ENCODE results near the gene DGAT2.

DGAT2 gene

GRCh38 chr11:75811485-75811884 is 42.9 kb downstream of the DGAT2 start:
- TF ChIP-seq, protein P1, sequence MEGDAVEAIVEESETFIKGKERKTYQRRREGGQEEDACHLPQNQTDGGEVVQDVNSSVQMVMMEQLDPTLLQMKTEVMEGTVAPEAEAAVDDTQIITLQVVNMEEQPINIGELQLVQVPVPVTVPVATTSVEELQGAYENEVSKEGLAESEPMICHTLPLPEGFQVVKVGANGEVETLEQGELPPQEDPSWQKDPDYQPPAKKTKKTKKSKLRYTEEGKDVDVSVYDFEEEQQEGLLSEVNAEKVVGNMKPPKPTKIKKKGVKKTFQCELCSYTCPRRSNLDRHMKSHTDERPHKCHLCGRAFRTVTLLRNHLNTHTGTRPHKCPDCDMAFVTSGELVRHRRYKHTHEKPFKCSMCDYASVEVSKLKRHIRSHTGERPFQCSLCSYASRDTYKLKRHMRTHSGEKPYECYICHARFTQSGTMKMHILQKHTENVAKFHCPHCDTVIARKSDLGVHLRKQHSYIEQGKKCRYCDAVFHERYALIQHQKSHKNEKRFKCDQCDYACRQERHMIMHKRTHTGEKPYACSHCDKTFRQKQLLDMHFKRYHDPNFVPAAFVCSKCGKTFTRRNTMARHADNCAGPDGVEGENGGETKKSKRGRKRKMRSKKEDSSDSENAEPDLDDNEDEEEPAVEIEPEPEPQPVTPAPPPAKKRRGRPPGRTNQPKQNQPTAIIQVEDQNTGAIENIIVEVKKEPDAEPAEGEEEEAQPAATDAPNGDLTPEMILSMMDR (IDR thresholded peaks at IDR 0.05; ENCODE audit: low read length): no peak
- TF ChIP-seq EZH2 (IDR thresholded peaks at IDR 0.05; ENCODE audit: borderline replicate concordance, low read length): no peak
- 0 out of 2 replicates have a peak overlapping the region, but pooled peaks have one; percentile 27 for H2AFZ ChIP-seq (ENCODE audit: low read length)
- H3K27ac ChIP-seq (ENCODE audit: low read depth, low read length, poor library complexity, severe bottlenecking): no peak overlapping the region
- peaks cover 11% of the 10 kb centered on the region for H3K79me2 ChIP-seq (ENCODE audit: insufficient read depth, low read length)
- H3K27me3 ChIP-seq (ENCODE audit: insufficient read depth, low read length): no peaks in the 10 kb centered on the region; the same call in 1 of the 2 replicates
- no peak overlapping the region for H3K9ac ChIP-seq (ENCODE audit: low read length)
- H4K20me1 ChIP-seq (ENCODE audit: insufficient read depth, low read length): no peaks in the 10 kb centered on the region
- H3F3A ChIP-seq (ENCODE audit: insufficient read depth, low read length): no peaks in the 10 kb centered on the region
- H3K9me3 ChIP-seq (ENCODE audit: low read length): no peaks in the 10 kb centered on the region
- H3K36me3 ChIP-seq (ENCODE audit: insufficient read depth, low read length): no peaks in the 10 kb centered on the region
- H3K9me2 ChIP-seq (ENCODE audit: low read depth, low read length): no peaks in the 10 kb centered on the region
- peaks cover 29% of the 10 kb centered on the region for H3K4me1 ChIP-seq (ENCODE audit: insufficient read depth, low read length, severe bottlenecking)
- no peak overlapping the region for H3K4me3 ChIP-seq (ENCODE audit: low read depth, low read length, poor library complexity, severe bottlenecking)
- peak overlapping the region; percentile 15; the same call in 1 of the 2 replicates for H3K4me2 ChIP-seq (ENCODE audit: low read length)

- TF ChIP-seq EZH2 (IDR thresholded peaks at IDR 0.05; ENCODE audit: borderline replicate concordance, low read length): no peak
- TF ChIP-seq, protein P1 (IDR thresholded peaks at IDR 0.05; ENCODE audit: low read length): no peak
- Histone ChIP-seq H3K4me1 (ENCODE audit: insufficient read depth, low read length, severe bottlenecking) (peaks cover 40% of the 10 kb centered on the region), H2AFZ (ENCODE audit: low read length) (no peak overlapping the region), H3K27me3 (ENCODE audit: insufficient read depth, low read length) (no peaks in the 10 kb centered on the region; the same call in 1 of the 2 replicates), H3K4me3 (ENCODE audit: low read depth, low read length, poor library complexity, severe bottlenecking) (no peak overlapping the region), H3K4me2 (ENCODE audit: low read length) (no peak overlapping the region), H3F3A (ENCODE audit: insufficient read depth, low read length) (no peaks in the 10 kb centered on the region), H3K27ac (ENCODE audit: low read depth, low read length, poor library complexity, severe bottlenecking) (no peak overlapping the region), H3K36me3 (ENCODE audit: insufficient read depth, low read length) (no peaks in the 10 kb centered on the region), H3K9ac (ENCODE audit: low read length) (no peak overlapping the region), H3K79me2 (ENCODE audit: insufficient read depth, low read length) (peaks cover 22% of the 10 kb centered on the region), H4K20me1 (ENCODE audit: insufficient read depth, low read length) (no peaks in the 10 kb centered on the region), H3K9me3 (ENCODE audit: low read length) (no peaks in the 10 kb centered on the region), H3K9me2 (ENCODE audit: low read depth, low read length) (no peaks in the 10 kb centered on the region)
Observed at GRCh38 chr11:75812542-75813040, 44.0 kb downstream of the DGAT2 start.

GRCh38 chr11:75813124-75813523 is 44.5 kb downstream of the DGAT2 start:
- TF ChIP-seq EZH2 (IDR thresholded peaks at IDR 0.05; ENCODE audit: borderline replicate concordance, low read length): no peak
- TF ChIP-seq, protein P1 (IDR thresholded peaks at IDR 0.05; ENCODE audit: low read length): no peak
- H3K27me3 ChIP-seq (ENCODE audit: insufficient read depth, low read length): no peaks in the 10 kb centered on the region; the same call in 1 of the 2 replicates
- no peaks in the 10 kb centered on the region for H4K20me1 ChIP-seq (ENCODE audit: insufficient read depth, low read length)
- no peaks in the 10 kb centered on the region for H3K9me2 ChIP-seq (ENCODE audit: low read depth, low read length)
- H3K4me1 ChIP-seq (ENCODE audit: insufficient read depth, low read length, severe bottlenecking): peaks cover 45% of the 10 kb centered on the region
- no peak overlapping the region for H2AFZ ChIP-seq (ENCODE audit: low read length)
- no peak overlapping the region for H3K4me2 ChIP-seq (ENCODE audit: low read length)
- H3K9ac ChIP-seq (ENCODE audit: low read length): no peak overlapping the region
- H3F3A ChIP-seq (ENCODE audit: insufficient read depth, low read length): no peaks in the 10 kb centered on the region
- H3K4me3 ChIP-seq (ENCODE audit: low read depth, low read length, poor library complexity, severe bottlenecking): no peak overlapping the region
- H3K79me2 ChIP-seq (ENCODE audit: insufficient read depth, low read length): peaks cover 27% of the 10 kb centered on the region
- H3K9me3 ChIP-seq (ENCODE audit: low read length): no peaks in the 10 kb centered on the region
- H3K36me3 ChIP-seq (ENCODE audit: insufficient read depth, low read length): no peaks in the 10 kb centered on the region
- no peak overlapping the region for H3K27ac ChIP-seq (ENCODE audit: low read depth, low read length, poor library complexity, severe bottlenecking)

Measured in OCI-LY1 (cell line).